ENCODE data around the gene RNF121. TPM values are rescaled to one million over a fixed set of nuclear protein-coding genes. Genes with fewer than 3 reads are reported as not detected.

The RNF121 gene
- total RNA-seq, 1 donor from 2014 or later, result 25.6 TPM

DNA sequence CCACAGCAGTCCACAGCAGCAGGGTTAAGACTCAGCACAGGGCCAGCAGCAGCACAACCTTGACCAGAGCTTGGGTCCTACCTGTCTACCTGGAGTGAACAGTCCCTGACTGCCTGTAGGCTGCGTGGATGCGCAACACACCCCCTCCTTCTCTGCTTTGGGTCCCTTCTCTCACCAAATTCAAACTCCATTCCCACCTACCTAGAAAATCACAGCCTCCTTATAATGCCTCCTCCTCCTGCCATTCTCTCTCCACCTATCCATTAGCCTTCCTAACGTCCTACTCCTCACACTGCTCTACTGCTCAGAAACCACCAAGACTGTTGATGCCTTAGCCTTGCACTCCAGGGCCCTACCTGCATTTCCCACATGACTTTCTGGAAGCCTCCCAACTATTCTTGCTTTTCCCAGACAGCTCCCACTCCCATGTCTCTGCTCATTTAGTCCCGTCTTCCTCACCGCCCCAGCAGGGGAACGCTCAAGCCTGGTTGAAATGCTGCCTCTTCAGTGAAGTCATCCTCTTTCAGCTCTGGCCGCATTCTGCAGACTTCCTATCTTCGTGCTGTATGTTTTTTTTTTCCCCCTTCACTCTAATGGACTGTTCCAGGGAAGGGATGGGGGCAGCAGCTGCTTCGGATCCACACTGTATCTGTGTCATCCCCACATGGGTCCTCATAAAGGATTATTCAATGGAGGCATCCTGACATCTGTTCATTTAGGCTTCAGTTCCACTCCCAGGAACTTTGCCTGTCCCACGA is 73.2 kb downstream of the RNF121 start:
- Histone ChIP-seq H3K27me3 (ENCODE audit: control insufficient read depth in 3 of 3, insufficient read depth in 3 of 3, low read length in 3 of 3) (no peaks in the 10 kb centered on the region), H3K36me3 (ENCODE audit: control insufficient read depth in 3 of 3, insufficient read depth in 3 of 3, low read length in 3 of 3) (peaks cover 61 to 66% (median 62%) of the 10 kb centered on the region in 3 donors), H3K9me3 (ENCODE audit: control insufficient read depth in 3 of 3, low read length in 3 of 3) (no peaks in the 10 kb centered on the region), H3K27ac (ENCODE audit: low read depth, low read length) (no peak overlapping the region), H3K4me1 (ENCODE audit: control insufficient read depth in 3 of 3, insufficient read depth in 3 of 3, low read length in 3 of 3) (peaks cover 29 to 55% (median 33%) of the 10 kb centered on the region in 3 donors), H3K4me3 (ENCODE audit: low read length in 3 of 3) (no peak overlapping the region), H3K9ac (ENCODE audit: low read depth in 1 of 3, low read length in 3 of 3) (no peak overlapping the region)

DNA sequence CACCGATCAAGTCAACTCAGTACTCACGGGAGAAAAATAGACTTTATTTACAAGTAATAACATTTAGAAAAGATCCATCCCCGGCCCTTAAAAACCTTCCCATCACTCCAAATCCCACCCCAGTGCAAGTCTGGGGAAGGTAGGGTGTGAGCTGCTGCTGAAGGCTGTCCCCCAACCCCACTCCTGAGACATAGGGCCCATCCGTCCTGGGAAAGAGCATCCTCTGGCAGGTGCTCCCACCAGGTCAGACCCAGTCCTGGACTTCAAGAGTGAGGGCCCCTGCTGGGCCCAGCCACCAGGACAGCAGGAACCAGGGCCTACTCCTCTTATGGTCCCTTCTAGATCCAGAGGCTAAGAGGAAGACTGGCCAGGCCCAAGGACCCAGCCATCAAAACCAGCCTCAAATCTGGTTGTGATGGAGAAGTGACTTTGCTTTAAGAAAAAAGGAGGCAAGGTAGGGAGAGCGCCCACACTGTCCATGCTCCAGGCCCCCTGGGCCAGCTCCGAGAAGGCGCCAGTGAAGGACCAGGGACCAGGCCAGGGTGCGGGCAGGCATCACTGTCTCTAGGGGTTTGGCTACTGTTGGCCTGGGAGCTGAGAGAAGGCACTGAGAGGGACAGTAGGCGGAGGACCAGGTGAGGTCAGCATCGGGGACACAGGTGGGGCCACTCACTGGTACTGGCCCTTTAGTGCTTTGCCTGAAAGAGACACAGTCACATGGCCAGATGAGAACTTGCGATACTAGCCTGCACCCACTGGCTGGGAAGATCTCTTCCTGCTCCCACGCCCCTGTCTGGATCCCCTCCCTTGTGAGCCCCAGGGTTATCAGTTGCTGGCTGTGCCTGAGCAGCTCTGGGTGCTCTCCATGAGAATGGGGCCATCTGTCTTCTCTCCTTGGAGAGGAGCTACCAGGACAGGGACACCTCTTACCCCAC is 74.3 kb downstream of the RNF121 start:
- no peak overlapping the region for H3K27ac ChIP-seq (ENCODE audit: low read depth, low read length)
- H3K9me3 ChIP-seq (ENCODE audit: control insufficient read depth in 3 of 3, low read length in 3 of 3), result no peaks in the 10 kb centered on the region
- no peaks in the 10 kb centered on the region for H3K27me3 ChIP-seq (ENCODE audit: control insufficient read depth in 3 of 3, insufficient read depth in 3 of 3, low read length in 3 of 3)
- no peak overlapping the region for H3K9ac ChIP-seq (ENCODE audit: low read depth in 1 of 3, low read length in 3 of 3)
- peaks cover 72 to 76% (median 73%) of the 10 kb centered on the region in 3 donors for H3K36me3 ChIP-seq (ENCODE audit: control insufficient read depth in 3 of 3, insufficient read depth in 3 of 3, low read length in 3 of 3)
- H3K4me1 ChIP-seq (ENCODE audit: control insufficient read depth in 3 of 3, insufficient read depth in 3 of 3, low read length in 3 of 3), result peaks cover 28 to 44% (median 28%) of the 10 kb centered on the region in 3 donors
- no peak overlapping the region for H3K4me3 ChIP-seq (ENCODE audit: low read length in 3 of 3)

DNA sequence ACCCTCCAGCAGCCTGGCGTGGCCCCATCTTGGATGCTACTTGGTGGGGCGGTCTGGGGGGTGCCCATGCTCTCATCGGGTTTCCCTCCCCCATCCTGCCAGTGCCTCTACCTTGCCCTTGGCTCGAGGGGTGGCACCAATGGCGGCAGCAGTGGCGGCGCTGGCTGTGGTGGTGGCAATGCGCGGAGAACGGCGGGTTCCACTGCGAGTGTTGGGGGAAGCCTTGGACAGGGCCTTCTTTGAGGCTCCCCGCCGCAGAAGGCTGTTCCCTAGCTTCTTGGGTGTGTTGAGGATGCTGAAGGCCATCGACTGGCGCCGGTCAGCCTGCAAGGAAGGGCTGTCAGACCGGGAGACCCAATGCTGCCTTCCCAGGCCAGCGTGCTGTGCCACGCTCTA is 74.9 kb downstream of the RNF121 start:
- Histone ChIP-seq H3K4me1 (ENCODE audit: control insufficient read depth in 3 of 3, insufficient read depth in 3 of 3, low read length in 3 of 3) (peaks cover 28 to 37% (median 28%) of the 10 kb centered on the region in 3 donors), H3K9ac (ENCODE audit: low read depth in 1 of 3, low read length in 3 of 3) (peak overlapping the region in 1 of 3 donors; percentile 33), H3K27ac (ENCODE audit: low read depth, low read length) (no peak overlapping the region), H3K9me3 (ENCODE audit: control insufficient read depth in 3 of 3, low read length in 3 of 3) (no peaks in the 10 kb centered on the region), H3K36me3 (ENCODE audit: control insufficient read depth in 3 of 3, insufficient read depth in 3 of 3, low read length in 3 of 3) (peaks cover 77 to 83% (median 79%) of the 10 kb centered on the region in 3 donors), H3K27me3 (ENCODE audit: control insufficient read depth in 3 of 3, insufficient read depth in 3 of 3, low read length in 3 of 3) (no peaks in the 10 kb centered on the region), H3K4me3 (ENCODE audit: low read length in 3 of 3) (no peak overlapping the region)

DNA sequence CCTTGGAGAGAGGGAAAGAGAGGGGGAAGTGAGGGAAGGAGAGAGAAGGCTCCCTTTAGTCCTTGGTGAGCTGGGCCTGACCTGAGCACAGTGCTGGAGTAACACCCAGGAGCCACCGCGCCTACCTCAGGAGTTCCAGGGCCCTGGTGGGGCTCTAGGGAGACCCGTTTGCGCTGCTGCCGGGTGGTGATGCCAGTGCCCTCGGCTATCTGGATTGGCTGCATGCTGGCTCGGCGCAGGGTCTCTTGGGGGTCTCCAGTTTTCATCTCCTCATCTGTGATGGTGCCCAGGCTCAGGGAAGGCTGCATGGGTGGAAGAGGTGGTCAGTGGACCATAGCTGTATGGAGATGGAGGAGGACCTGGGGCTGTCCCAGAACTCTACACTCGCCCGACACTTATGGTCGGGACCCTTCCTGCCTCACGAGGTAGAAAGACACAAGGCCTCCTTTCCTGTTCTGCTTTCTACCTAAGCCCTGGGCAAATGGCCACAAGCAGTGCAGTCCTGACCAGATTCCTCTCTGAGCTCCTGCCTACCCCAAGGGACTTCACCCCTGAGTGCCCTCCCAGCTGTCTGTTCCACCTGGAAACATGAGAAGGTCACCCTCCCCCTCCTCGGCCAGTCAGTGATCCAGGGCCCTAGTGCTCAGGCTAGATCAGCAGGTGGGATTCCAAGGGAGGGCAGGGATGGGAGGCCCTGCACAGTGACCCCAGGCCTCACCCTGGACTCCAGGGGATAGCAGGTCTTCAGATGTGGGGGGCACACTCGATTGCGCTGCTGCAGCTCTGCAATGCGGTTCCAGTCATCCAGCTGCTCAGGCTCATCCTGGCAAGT is 75.9 kb downstream of the RNF121 start:
- Histone ChIP-seq H3K27ac (ENCODE audit: low read depth, low read length) (peak overlapping the region; percentile 30), H3K36me3 (ENCODE audit: control insufficient read depth in 3 of 3, insufficient read depth in 3 of 3, low read length in 3 of 3) (peaks cover 86 to 92% (median 88%) of the 10 kb centered on the region in 3 donors), H3K9me3 (ENCODE audit: control insufficient read depth in 3 of 3, low read length in 3 of 3) (no peaks in the 10 kb centered on the region), H3K4me1 (ENCODE audit: control insufficient read depth in 3 of 3, insufficient read depth in 3 of 3, low read length in 3 of 3) (peaks cover 20 to 28% (median 20%) of the 10 kb centered on the region in 3 donors), H3K4me3 (ENCODE audit: low read length in 3 of 3) (no peak overlapping the region), H3K27me3 (ENCODE audit: control insufficient read depth in 3 of 3, insufficient read depth in 3 of 3, low read length in 3 of 3) (no peaks in the 10 kb centered on the region), H3K9ac (ENCODE audit: low read depth in 1 of 3, low read length in 3 of 3) (peak overlapping the region in 1 of 3 donors; percentile 40)

DNA sequence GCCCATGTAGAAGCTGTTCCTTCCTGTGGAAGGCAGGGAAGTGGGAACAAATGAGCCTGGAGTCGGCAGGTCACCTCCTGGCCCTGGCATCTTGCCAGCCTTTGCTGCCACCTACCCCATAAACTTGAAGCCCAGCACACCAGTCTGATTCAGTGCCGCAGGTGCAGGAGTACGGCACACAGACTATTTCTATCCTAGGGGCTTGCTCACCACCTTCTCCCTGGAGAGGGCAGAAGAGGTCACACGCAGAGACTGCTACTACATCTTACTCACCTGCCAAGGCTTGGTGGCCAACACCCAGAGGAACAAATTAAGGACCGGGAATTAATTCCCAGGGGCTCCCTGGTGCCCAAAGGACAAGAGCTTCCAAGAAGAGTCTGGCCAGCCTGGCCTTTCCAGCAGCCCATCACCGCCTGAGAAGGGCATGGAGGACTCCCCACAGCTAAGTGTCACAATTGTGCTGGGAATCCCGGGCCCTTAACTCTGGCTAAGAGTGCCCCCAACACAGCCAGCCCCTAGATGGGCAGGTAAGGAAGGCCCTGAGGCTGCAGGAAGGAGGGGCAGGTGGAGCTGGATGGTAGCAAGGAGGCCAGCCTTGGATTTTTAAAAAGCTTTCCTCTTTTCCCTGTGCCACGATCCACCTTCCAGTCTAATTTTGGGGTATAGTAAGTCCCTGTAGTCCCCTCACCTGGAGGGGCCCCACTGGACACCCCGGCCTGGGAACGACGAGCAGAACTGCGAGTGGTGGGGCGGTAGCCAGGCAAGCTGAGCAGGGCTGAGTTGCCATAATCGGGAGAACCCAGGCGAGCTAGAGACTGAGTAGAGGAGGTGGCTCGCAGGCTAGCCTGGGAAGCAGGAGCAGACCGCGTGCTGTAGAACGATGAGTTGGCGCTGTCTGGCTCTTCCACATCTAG is 76.8 kb downstream of the RNF121 start:
- Histone ChIP-seq H3K4me1 (ENCODE audit: control insufficient read depth in 3 of 3, insufficient read depth in 3 of 3, low read length in 3 of 3) (peaks cover 13 to 25% (median 14%) of the 10 kb centered on the region in 3 donors), H3K27me3 (ENCODE audit: control insufficient read depth in 3 of 3, insufficient read depth in 3 of 3, low read length in 3 of 3) (no peaks in the 10 kb centered on the region), H3K36me3 (ENCODE audit: control insufficient read depth in 3 of 3, insufficient read depth in 3 of 3, low read length in 3 of 3) (peaks cover 93 to 97% (median 96%) of the 10 kb centered on the region in 3 donors), H3K27ac (ENCODE audit: low read depth, low read length) (peak overlapping the region; percentile 30), H3K4me3 (ENCODE audit: low read length in 3 of 3) (no peak overlapping the region), H3K9ac (ENCODE audit: low read depth in 1 of 3, low read length in 3 of 3) (peak overlapping the region in 1 of 3 donors; percentile 41), H3K9me3 (ENCODE audit: control insufficient read depth in 3 of 3, low read length in 3 of 3) (no peaks in the 10 kb centered on the region)

DNA sequence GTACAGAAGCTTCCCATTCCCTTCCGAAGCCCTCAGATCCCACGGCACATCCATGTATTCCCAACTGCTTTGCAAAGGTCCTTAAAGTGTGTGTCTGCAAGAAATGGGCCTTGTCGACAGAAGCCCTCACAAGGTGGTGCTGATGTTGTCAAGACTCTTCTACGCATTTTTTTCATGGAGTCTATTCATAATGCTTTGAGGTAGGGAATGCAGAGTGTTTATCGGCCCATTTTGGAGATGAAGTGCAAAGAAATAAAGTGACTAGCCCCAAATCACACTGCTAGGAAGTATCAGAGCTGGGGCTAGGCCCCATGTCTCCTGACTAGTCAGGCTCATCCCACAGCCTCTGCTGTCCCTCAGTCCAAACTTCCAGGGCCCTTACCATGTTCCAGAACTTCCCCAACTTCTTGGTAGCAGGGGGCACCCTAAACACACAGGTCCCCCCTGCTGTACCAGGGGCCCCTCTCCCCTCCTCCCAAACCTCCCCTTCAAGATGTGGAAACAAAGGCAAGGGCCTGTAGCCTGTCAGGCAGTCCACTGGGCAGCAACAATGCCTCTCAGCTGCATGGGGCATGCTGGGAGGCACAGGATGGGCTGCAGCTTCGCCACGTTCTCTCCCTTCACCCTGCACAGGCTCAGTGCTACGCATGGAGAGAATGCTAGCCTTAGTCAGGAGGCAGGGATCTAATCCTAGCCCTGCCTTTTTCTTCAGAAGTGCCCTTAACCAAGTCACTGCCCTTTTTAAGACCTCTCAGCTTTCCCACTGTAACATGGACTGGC is 77.7 kb downstream of the RNF121 start:
- Histone ChIP-seq H3K4me3 (ENCODE audit: low read length in 3 of 3) (no peak overlapping the region), H3K4me1 (ENCODE audit: control insufficient read depth in 3 of 3, insufficient read depth in 3 of 3, low read length in 3 of 3) (peaks cover 20 to 29% (median 22%) of the 10 kb centered on the region in 3 donors), H3K9ac (ENCODE audit: low read depth in 1 of 3, low read length in 3 of 3) (peak overlapping the region in 1 of 3 donors; percentile 41), H3K27ac (ENCODE audit: low read depth, low read length) (no peak overlapping the region), H3K36me3 (ENCODE audit: control insufficient read depth in 3 of 3, insufficient read depth in 3 of 3, low read length in 3 of 3) (peaks cover 95 to 98% (median 98%) of the 10 kb centered on the region in 3 donors), H3K27me3 (ENCODE audit: control insufficient read depth in 3 of 3, insufficient read depth in 3 of 3, low read length in 3 of 3) (no peaks in the 10 kb centered on the region), H3K9me3 (ENCODE audit: control insufficient read depth in 3 of 3, low read length in 3 of 3) (no peaks in the 10 kb centered on the region)

DNA sequence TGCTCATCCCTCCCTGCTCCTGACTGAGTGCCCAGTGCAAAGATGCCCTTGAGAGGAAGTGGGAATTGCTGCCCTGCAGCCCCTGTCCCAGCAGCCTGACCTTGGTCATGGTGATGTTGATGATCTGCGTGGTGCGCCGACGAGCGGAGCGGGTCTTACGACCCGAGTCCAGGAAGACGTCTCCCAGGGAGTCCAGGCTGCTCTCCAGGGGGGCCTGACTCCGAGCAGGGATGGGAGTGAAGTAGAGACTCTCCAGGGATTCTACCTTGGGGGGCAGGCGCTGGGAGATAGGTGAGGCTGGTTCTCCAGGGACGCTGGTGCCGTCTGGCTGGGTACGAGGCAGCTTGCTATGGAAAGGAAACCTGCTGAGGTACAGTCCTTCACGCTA is 78.2 kb downstream of the RNF121 start:
- no peak overlapping the region for H3K9ac ChIP-seq (ENCODE audit: low read depth in 1 of 3, low read length in 3 of 3)
- peaks cover 95 to 98% (median 98%) of the 10 kb centered on the region in 3 donors for H3K36me3 ChIP-seq (ENCODE audit: control insufficient read depth in 3 of 3, insufficient read depth in 3 of 3, low read length in 3 of 3)
- H3K4me3 ChIP-seq (ENCODE audit: low read length in 3 of 3), result no peak overlapping the region

DNA sequence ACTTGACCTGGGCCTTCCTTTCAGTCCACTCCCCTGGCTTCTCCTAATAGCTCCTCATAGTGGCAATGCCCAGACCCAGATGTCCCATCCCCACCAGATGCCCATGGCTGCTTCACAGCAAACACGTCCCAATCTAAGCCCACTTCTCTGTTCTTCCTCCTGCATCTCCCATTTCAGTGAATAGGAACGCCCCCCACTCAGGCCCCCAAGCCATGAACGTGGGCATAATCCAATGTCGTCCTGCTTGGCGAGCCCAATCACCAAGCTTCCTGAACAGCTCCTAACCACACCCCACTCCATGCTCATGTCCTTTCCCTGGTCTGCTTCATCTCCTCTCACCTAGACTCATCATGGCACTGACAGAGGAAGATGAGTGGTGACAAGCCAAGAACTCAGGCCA is 78.7 kb downstream of the RNF121 start:
- Histone ChIP-seq H3K27ac (ENCODE audit: low read depth, low read length) (no peak overlapping the region), H3K4me1 (ENCODE audit: control insufficient read depth in 3 of 3, insufficient read depth in 3 of 3, low read length in 3 of 3) (peaks cover 29 to 39% (median 33%) of the 10 kb centered on the region in 3 donors), H3K36me3 (ENCODE audit: control insufficient read depth in 3 of 3, insufficient read depth in 3 of 3, low read length in 3 of 3) (peaks cover 97 to 98% (median 98%) of the 10 kb centered on the region in 3 donors), H3K4me3 (ENCODE audit: low read length in 3 of 3) (no peak overlapping the region), H3K9me3 (ENCODE audit: control insufficient read depth in 3 of 3, low read length in 3 of 3) (no peaks in the 10 kb centered on the region), H3K27me3 (ENCODE audit: control insufficient read depth in 3 of 3, insufficient read depth in 3 of 3, low read length in 3 of 3) (no peaks in the 10 kb centered on the region), H3K9ac (ENCODE audit: low read depth in 1 of 3, low read length in 3 of 3) (no peak overlapping the region)

More for the DNA sequence above, 78.2 kb downstream of the RNF121 start:
- Histone ChIP-seq H3K9me3 (ENCODE audit: control insufficient read depth in 3 of 3, low read length in 3 of 3) (no peaks in the 10 kb centered on the region), H3K4me1 (ENCODE audit: control insufficient read depth in 3 of 3, insufficient read depth in 3 of 3, low read length in 3 of 3) (peaks cover 24 to 34% (median 28%) of the 10 kb centered on the region in 3 donors), H3K27ac (ENCODE audit: low read depth, low read length) (no peak overlapping the region), H3K27me3 (ENCODE audit: control insufficient read depth in 3 of 3, insufficient read depth in 3 of 3, low read length in 3 of 3) (no peaks in the 10 kb centered on the region)
